IMR-90 (cell line): ENCODE measurements around the gene FAM163B. TPM values are rescaled to one million over a fixed set of nuclear protein-coding genes. Genes with fewer than 3 reads are reported as not detected.

Source experiments
- ATAC-seq: fragments of 200-7000 bp; cut with Tn5 transposase; 2 replicates; pipeline ENCODE4 v1.9.1; 2020; ENCODE audit warnings: low read depth, mild to moderate bottlenecking, moderate library complexity
- BruUV-seq: library from RNA; stranded (reverse); fragments of 400-500 nt; replicated peaks from 2 replicates; lab custom pipeline; 2021; lab: Mats Ljungman, UMichigan
- CTCF ChIA-PET: fragments of 300-600 bp; formaldehyde crosslinking; extraction: SDS; loops from one replicate; lab custom pipeline; 2021; ENCODE audit warnings: antibody characterized with exemption; lab: Yijun Ruan, JAX
- POLR2A ChIA-PET: fragments of 300-600 bp; sonication (Branson Sonifier 250); formaldehyde crosslinking; loops from one replicate; lab custom pipeline; 2022; ENCODE audit warnings: antibody characterized with exemption; ENCODE audit not compliant: unreplicated experiment; lab: Charles Lee
- DNase-seq: peaks from one replicate; pipeline ENCODE4 v3.0.0; 2013
- H2AFZ ChIP-seq: replicated peaks from 2 replicates; pipeline ENCODE3; 2013; ENCODE audit warnings: low read length, mild to moderate bottlenecking; ENCODE audit not compliant: poor library complexity
- H2AK5ac ChIP-seq: 2 replicates; pipeline ENCODE4 v1.6.1; 2013; ENCODE audit warnings: low read depth, low read length, inconsistent platforms
- H2AK9ac ChIP-seq: replicated peaks from 2 replicates; pipeline ENCODE3; 2013; ENCODE audit warnings: mild to moderate bottlenecking, low read depth, low read length, moderate library complexity; ENCODE audit not compliant: poor library complexity
- H2BK120ac ChIP-seq: 2 replicates; pipeline ENCODE4 v1.6.1; 2013; ENCODE audit warnings: low read depth, low read length, inconsistent platforms
- H2BK15ac ChIP-seq: 3 replicates; pipeline ENCODE4 v1.6.1; 2013; ENCODE audit warnings: low read depth, low read length, inconsistent platforms
- H2BK20ac ChIP-seq: 2 replicates; pipeline ENCODE4 v1.6.1; 2013; ENCODE audit warnings: low read depth, mild to moderate bottlenecking, inconsistent platforms, low read length, moderate library complexity
- H2BK5ac ChIP-seq: 2 replicates; pipeline ENCODE4 v1.6.1; 2013; ENCODE audit warnings: mild to moderate bottlenecking, low read depth, low read length, inconsistent platforms; ENCODE audit not compliant: poor library complexity, severe bottlenecking
- H3K14ac ChIP-seq: replicated peaks from 2 replicates; pipeline ENCODE4 v1.6.1; 2013; ENCODE audit warnings: low read depth, low read length, inconsistent platforms
- H3K18ac ChIP-seq: 2 replicates; pipeline ENCODE4 v1.6.1; 2013; ENCODE audit warnings: low read depth, low read length, control low read depth
- H3K23ac ChIP-seq: 2 replicates; pipeline ENCODE4 v1.6.1; 2013; ENCODE audit warnings: low read depth, low read length, inconsistent platforms
- H3K27ac ChIP-seq: 2 replicates; pipeline ENCODE4 v1.5.1; 2013; ENCODE audit warnings: mild to moderate bottlenecking, control low read depth, low read length; ENCODE audit not compliant: insufficient read depth
- H3K27me3 ChIP-seq: 2 replicates; pipeline ENCODE4 v1.6.1; 2013; ENCODE audit warnings: low read length; ENCODE audit not compliant: control insufficient read depth, insufficient read depth
- H3K36me3 ChIP-seq: 2 replicates; pipeline ENCODE4 v1.6.1; 2013; ENCODE audit warnings: low read length, mixed read lengths; ENCODE audit not compliant: control insufficient read depth, insufficient read depth
- H3K4ac ChIP-seq: 2 replicates; pipeline ENCODE4 v1.6.1; 2013; ENCODE audit warnings: low read depth, low read length, inconsistent platforms
- H3K4me1 ChIP-seq: 2 replicates; pipeline ENCODE4 v1.6.1; 2013; ENCODE audit warnings: low read length, mixed read lengths; ENCODE audit not compliant: control insufficient read depth, insufficient read depth
- H3K4me2 ChIP-seq: 2 replicates; pipeline ENCODE4 v1.6.1; 2013; ENCODE audit warnings: low read depth, mild to moderate bottlenecking, control low read depth, low read length, moderate library complexity
- H3K4me3 ChIP-seq: 2 replicates; pipeline ENCODE4 v1.5.1; 2013; ENCODE audit warnings: low read depth, mild to moderate bottlenecking, control low read depth, low read length, moderate library complexity; ENCODE audit not compliant: insufficient read depth
- H3K56ac ChIP-seq: 2 replicates; pipeline ENCODE4 v1.6.1; 2013; ENCODE audit warnings: low read length, inconsistent platforms; ENCODE audit not compliant: insufficient read depth; ENCODE audit errors: extremely low read depth
- H3K79me1 ChIP-seq, 2 experiments: 2 replicates each; pipeline ENCODE4 v1.6.1; 2013; ENCODE audit warnings: low read length in 2 of 2, inconsistent platforms in 1 of 2, low read depth in 1 of 2
- H3K9ac ChIP-seq: 2 replicates; pipeline ENCODE4 v1.6.1; 2013; ENCODE audit warnings: low read depth, low read length, control low read depth
- H3K9me1 ChIP-seq: 2 replicates; pipeline ENCODE4 v1.6.1; 2013; ENCODE audit warnings: low read length, inconsistent platforms; ENCODE audit not compliant: insufficient read depth
- H3K9me3 ChIP-seq: 2 replicates; pipeline ENCODE4 v1.6.1; 2013; ENCODE audit warnings: low read length; ENCODE audit not compliant: control insufficient read depth, insufficient read depth
- H4K20me1 ChIP-seq: 2 replicates; pipeline ENCODE4 v1.6.1; 2013; ENCODE audit warnings: low read length, inconsistent platforms; ENCODE audit not compliant: insufficient read depth
- H4K5ac ChIP-seq: 2 replicates; pipeline ENCODE4 v1.6.1; 2013; ENCODE audit warnings: mild to moderate bottlenecking, low read depth, low read length, control low read depth
- H4K8ac ChIP-seq, 2 experiments: 2 replicates each; pipeline ENCODE4 v1.6.1; 2013; ENCODE audit warnings: low read depth in 2 of 2, low read length in 2 of 2, control low read depth in 1 of 2, inconsistent platforms in 1 of 2
- H4K91ac ChIP-seq: 2 replicates; pipeline ENCODE4 v1.6.1; 2013; ENCODE audit warnings: low read depth, low read length, inconsistent platforms; ENCODE audit not compliant: insufficient read depth
- BHLHE40 ChIP-seq: fragments of 150-350 bp; IDR thresholded peaks from 2 replicates; pipeline ENCODE4 v1.6.1; 2016; ENCODE audit warnings: mild to moderate bottlenecking, low read depth, low read length
- CEBPB ChIP-seq: IDR thresholded peaks from 2 replicates; pipeline ENCODE4 v1.6.1; 2012; ENCODE audit warnings: low read depth, low read length, improper control_type of control experiment
- MAFK ChIP-seq: IDR thresholded peaks from 2 replicates; pipeline ENCODE4 v1.6.1; 2012; ENCODE audit warnings: low read depth, low read length, improper control_type of control experiment
- MXI1 ChIP-seq: IDR thresholded peaks from 2 replicates; pipeline ENCODE4 v1.6.1; 2012; ENCODE audit warnings: low read depth, mild to moderate bottlenecking, low read length, moderate library complexity, borderline replicate concordance
- NFE2L2 ChIP-seq: fragments of 150-350 bp; IDR thresholded peaks from 2 replicates; pipeline ENCODE4 v1.6.1; 2016; ENCODE audit warnings: low read depth, mild to moderate bottlenecking, low read length
- POLR2A ChIP-seq: IDR thresholded peaks from 2 replicates; pipeline ENCODE4 v1.6.1; 2012; ENCODE audit warnings: mild to moderate bottlenecking, low read depth, low read length
- RAD21 ChIP-seq: IDR thresholded peaks from 2 replicates; pipeline ENCODE4 v1.6.1; 2012; ENCODE audit warnings: low read length, improper control_type of control experiment
- RFX5 ChIP-seq: IDR thresholded peaks from 2 replicates; pipeline ENCODE4 v1.8.0; 2012; ENCODE audit warnings: low read depth, mild to moderate bottlenecking, low read length, moderate library complexity
- SMC3 ChIP-seq: fragments of 150-350 bp; IDR thresholded peaks from 2 replicates; pipeline ENCODE4 v1.6.1; 2016; ENCODE audit warnings: low read depth, mild to moderate bottlenecking, antibody characterized with exemption, low read length, moderate library complexity
- WGBS, 2 experiments: methylation state at CpG; one replicate each; pipeline versions ENCODE4 v1.1.5 to v1.1.7; 2013; ENCODE audit warnings: missing lambda C conversion rate in 2 of 2; ENCODE audit not compliant: insufficient read length in 1 of 2; ENCODE audit errors: extremely low coverage in 2 of 2; 5-methylcytosine and 5-hydroxymethylcytosine counted together
- dilution Hi-C: fragments of 300-500 bp; cut with HindIII; formaldehyde crosslinking; loops from one replicate; pipeline ENCODE4 v1.14.3; 2018; ENCODE audit warnings: low sequenced_read_pairs; ENCODE audit not compliant: unreplicated experiment
- in situ Hi-C: fragments of 300-500 bp; cut with MboI; formaldehyde crosslinking; loops from 3 replicates; pipeline ENCODE4 v1.14.3; 2019; ENCODE audit warnings: low sequenced_read_pairs, inconsistent platforms, mixed read lengths
- intact Hi-C: fragments of 100-400 bp; cut with micrococcal nuclease; formaldehyde crosslinking; loops from 2 replicates; pipeline ENCODE4 v1.10.0; 2022
- polyA plus RNA-seq, 3 experiments: library from polyadenylated mRNA; depleted of rRNA; stranded (reverse); fragments of >200 nt; gene quantifications; 2 replicates each; pipeline ENCODE4 v1.2.3, GENCODE V29; 2012; ENCODE audit warnings: low replicate concordance in 1 of 3
- total RNA-seq: library from RNA; depleted of rRNA; stranded (reverse); fragments of >200 nt; gene quantifications from 2 replicates; pipeline ENCODE4 v1.2.3, GENCODE V29; 2012

Gene FAM163B
- total and polyA plus RNA-seq, 2 of the 4 experiments (the other 2 are of a cell fraction), result not detected

GRCh38 chr9:133598978-133599377, 10.2 kb downstream of the FAM163B start:
- H2BK20ac ChIP-seq, result no peak overlapping the region
- ATAC-seq (no peak), DNase-seq (no peak)
- no peak overlapping the region for H2BK120ac ChIP-seq
- POLR2A ChIA-PET, result no interaction called here
- no peaks in the 10 kb centered on the region for H3K36me3 ChIP-seq
- intact Hi-C loops (no loop called here), dilution Hi-C loops (no loop called here), in situ Hi-C loops (no loop called here)
- no TSS peak for BruUV-seq
- no peak overlapping the region for H3K4me2 ChIP-seq
- no peak overlapping the region for H3K56ac ChIP-seq
- H2BK5ac ChIP-seq, result no peak overlapping the region
- H3K4me1 ChIP-seq, result no peaks in the 10 kb centered on the region
- TF ChIP-seq CEBPB (no peak), MAFK (no peak), POLR2A (no peak), BHLHE40 (no peak), MXI1 (no peak), NFE2L2 (no peak), SMC3 (no peak), RAD21 (no peak), RFX5 (no peak)
- peaks cover 20% of the 10 kb centered on the region for H3K9me3 ChIP-seq
- H3K9me1 ChIP-seq, result no peaks in the 10 kb centered on the region
- CTCF ChIA-PET, result no interaction called here
- H4K5ac ChIP-seq, result no peak overlapping the region
- H2AFZ ChIP-seq, result no peak overlapping the region
- H3K14ac ChIP-seq, result no peak overlapping the region
- H3K27me3 ChIP-seq, result peaks cover 27% of the 10 kb centered on the region
- H2BK15ac ChIP-seq, result no peak overlapping the region
- WGBS, 2 experiments, result 84% methylated on average over 4 of the region's 7 CpGs; no CpG with 5 or more reads in 1 of the 2 experiments
- H3K27ac ChIP-seq, result no peak overlapping the region
- no peak overlapping the region for H2AK9ac ChIP-seq
- H3K9ac ChIP-seq, result no peak overlapping the region
- H3K18ac ChIP-seq, result no peak overlapping the region
- H3K4me3 ChIP-seq, result no peak overlapping the region
- no peaks in the 10 kb centered on the region for H3K79me1 ChIP-seq
- no peak overlapping the region for H2AK5ac ChIP-seq
- H3K4ac ChIP-seq, result no peak overlapping the region
- H4K8ac ChIP-seq, result no peak overlapping the region
- H4K20me1 ChIP-seq, result no peaks in the 10 kb centered on the region
- no peak overlapping the region for H3K23ac ChIP-seq
- no peak overlapping the region for H4K91ac ChIP-seq
